Measurements from ENCODE around the gene LRRC4C. TPM values are rescaled to one million over a fixed set of nuclear protein-coding genes. Genes with fewer than 3 reads are reported as not detected.

Gene LRRC4C
- total RNA-seq, 1 experiment from 2014 or later, result not detected

DNA sequence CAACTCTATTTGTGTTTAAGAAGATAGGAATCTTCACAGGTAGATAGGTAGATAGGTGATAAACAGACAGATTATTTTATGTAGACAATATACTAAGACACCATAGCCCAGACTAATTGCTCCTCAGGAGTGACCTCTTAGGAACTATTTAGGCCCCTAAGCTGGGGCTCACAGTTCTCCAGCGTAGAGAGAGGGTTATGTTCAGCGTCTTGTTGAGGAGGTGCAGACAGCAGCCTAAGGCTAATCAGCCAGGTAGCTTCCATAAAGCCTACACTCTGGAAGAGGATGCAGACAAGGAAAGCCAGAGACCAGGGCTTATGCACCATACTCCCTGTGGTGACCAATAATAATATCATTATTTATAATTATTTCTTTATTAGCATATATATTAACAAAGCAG, 705.2 kb downstream of the LRRC4C start:
- no peaks in the 10 kb centered on the region for H3K36me3 ChIP-seq (ENCODE audit: low read depth, low read length)
- no peaks in the 10 kb centered on the region for H3F3A ChIP-seq (ENCODE audit: low read length, unreplicated experiment)
- H3K27ac ChIP-seq (ENCODE audit: low read length), result no peak overlapping the region
- no peak for ATAC-seq
- H3K9me2 ChIP-seq (replicated peaks; ENCODE audit: low read length), result no peaks in the 10 kb centered on the region
- H3K27me3 ChIP-seq (ENCODE audit: low read length), result no peaks in the 10 kb centered on the region
- H3K4me1 ChIP-seq (ENCODE audit: insufficient read depth, low read length), result no peaks in the 10 kb centered on the region
- H3K4me3 ChIP-seq (ENCODE audit: low read length), result no peak overlapping the region
- no peak for DNase-seq
- intact Hi-C loops (cut with micrococcal nuclease), result no loop called here
- H3K9me3 ChIP-seq (ENCODE audit: low read length), result peaks cover under 1% of the 10 kb centered on the region; the same call in 1 of the 2 replicates
- no peak overlapping the region for H2AFZ ChIP-seq (ENCODE audit: low read length)
- no peak overlapping the region for H3K9ac ChIP-seq (ENCODE audit: low read length)
- H3K79me2 ChIP-seq (ENCODE audit: low read length), result no peaks in the 10 kb centered on the region
- ChIA-PET CTCF (no interaction called here), POLR2A (ENCODE audit: unreplicated experiment) (no interaction called here)
- BruUV-seq (replicated peaks), result no TSS peak
- H4K20me1 ChIP-seq (ENCODE audit: low read length), result no peaks in the 10 kb centered on the region
- TF ChIP-seq, protein P1, sequence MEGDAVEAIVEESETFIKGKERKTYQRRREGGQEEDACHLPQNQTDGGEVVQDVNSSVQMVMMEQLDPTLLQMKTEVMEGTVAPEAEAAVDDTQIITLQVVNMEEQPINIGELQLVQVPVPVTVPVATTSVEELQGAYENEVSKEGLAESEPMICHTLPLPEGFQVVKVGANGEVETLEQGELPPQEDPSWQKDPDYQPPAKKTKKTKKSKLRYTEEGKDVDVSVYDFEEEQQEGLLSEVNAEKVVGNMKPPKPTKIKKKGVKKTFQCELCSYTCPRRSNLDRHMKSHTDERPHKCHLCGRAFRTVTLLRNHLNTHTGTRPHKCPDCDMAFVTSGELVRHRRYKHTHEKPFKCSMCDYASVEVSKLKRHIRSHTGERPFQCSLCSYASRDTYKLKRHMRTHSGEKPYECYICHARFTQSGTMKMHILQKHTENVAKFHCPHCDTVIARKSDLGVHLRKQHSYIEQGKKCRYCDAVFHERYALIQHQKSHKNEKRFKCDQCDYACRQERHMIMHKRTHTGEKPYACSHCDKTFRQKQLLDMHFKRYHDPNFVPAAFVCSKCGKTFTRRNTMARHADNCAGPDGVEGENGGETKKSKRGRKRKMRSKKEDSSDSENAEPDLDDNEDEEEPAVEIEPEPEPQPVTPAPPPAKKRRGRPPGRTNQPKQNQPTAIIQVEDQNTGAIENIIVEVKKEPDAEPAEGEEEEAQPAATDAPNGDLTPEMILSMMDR (conservative IDR thresholded peaks at IDR 0.05; ENCODE audit: low read depth, low read length), result no peak
- TF ChIP-seq EZH2phosphoT487 (IDR thresholded peaks at IDR 0.05; ENCODE audit: borderline replicate concordance, low read length), result no peak
- no peak for TF ChIP-seq EZH2 (IDR thresholded peaks at IDR 0.05; ENCODE audit: low read length, unreplicated experiment)
- H3K4me2 ChIP-seq (ENCODE audit: low read length), result no peak overlapping the region

DNA sequence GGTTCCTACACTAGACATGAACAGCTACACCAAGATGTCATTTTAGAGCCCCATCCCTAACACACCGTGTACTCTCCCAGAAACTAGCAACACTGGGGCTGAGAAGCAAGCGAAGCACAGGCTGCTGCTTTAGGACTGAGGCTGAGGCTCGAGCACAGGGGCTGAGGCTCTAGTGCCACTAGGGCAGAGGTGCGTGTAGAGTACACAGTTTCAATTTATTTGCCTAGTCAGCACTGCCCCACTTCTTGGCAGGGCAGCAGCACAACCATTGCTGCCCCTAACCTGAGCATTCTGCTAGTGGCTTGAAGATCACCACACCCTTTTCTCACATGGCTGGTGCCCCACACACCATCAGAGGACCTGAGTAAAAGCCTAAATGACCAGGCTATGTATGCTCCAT, 713.2 kb downstream of the LRRC4C start:
- ChIA-PET POLR2A (ENCODE audit: unreplicated experiment) (no interaction called here), CTCF (no interaction called here)
- DNase-seq (no peak), ATAC-seq (no peak)
- no peaks in the 10 kb centered on the region for H3K9me2 ChIP-seq (replicated peaks; ENCODE audit: low read length)
- no peak overlapping the region for H3K27ac ChIP-seq (ENCODE audit: low read length)
- no peaks in the 10 kb centered on the region for H3K27me3 ChIP-seq (ENCODE audit: low read length)
- no peak overlapping the region for H3K9ac ChIP-seq (ENCODE audit: low read length)
- H3K4me2 ChIP-seq (ENCODE audit: low read length), result no peak overlapping the region
- no peaks in the 10 kb centered on the region for H3K36me3 ChIP-seq (ENCODE audit: low read depth, low read length)
- H3K9me3 ChIP-seq (ENCODE audit: low read length), result 0 out of 2 replicates have a peak, but pooled peaks cover 5% of the 10 kb centered on the region
- no peak overlapping the region for H3K4me3 ChIP-seq (ENCODE audit: low read length)
- H2AFZ ChIP-seq (ENCODE audit: low read length), result no peak overlapping the region
- no peaks in the 10 kb centered on the region for H3F3A ChIP-seq (ENCODE audit: low read length, unreplicated experiment)
- BruUV-seq (replicated peaks), result no TSS peak
- no peaks in the 10 kb centered on the region for H4K20me1 ChIP-seq (ENCODE audit: low read length)
- intact Hi-C loops (cut with micrococcal nuclease), result no loop called here
- H3K79me2 ChIP-seq (ENCODE audit: low read length), result no peaks in the 10 kb centered on the region
- no peaks in the 10 kb centered on the region for H3K4me1 ChIP-seq (ENCODE audit: insufficient read depth, low read length)
- TF ChIP-seq EZH2phosphoT487 (IDR thresholded peaks at IDR 0.05; ENCODE audit: borderline replicate concordance, low read length), result no peak
- TF ChIP-seq, protein P1 (conservative IDR thresholded peaks at IDR 0.05; ENCODE audit: low read depth, low read length), result no peak
- TF ChIP-seq EZH2 (IDR thresholded peaks at IDR 0.05; ENCODE audit: low read length, unreplicated experiment), result no peak

DNA sequence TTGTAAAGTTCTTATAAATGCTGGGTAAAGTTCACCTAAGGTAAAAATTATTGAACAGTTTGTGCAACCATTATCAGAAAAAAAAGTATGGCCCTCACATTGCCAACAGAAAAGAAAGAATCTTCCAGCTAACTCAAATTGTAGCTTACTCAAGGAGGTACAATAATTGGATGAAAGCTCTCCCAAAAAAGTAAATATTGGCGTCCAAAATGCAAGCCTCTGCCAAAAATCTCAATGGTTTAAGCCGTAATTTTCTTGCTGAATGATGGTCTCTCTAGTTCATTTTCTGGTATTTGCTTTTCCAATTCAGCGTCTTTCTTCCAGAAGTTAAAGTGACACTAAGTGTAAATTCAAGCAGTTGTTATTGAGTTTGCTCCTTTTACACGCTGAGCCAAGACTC, 727.3 kb downstream of the LRRC4C start:
- H2AFZ ChIP-seq (ENCODE audit: low read length), result no peak overlapping the region
- POLR2A ChIA-PET (ENCODE audit: unreplicated experiment), result no interaction called here

More for the DNA sequence above, 727.3 kb downstream of the LRRC4C start:
- Histone ChIP-seq H3K36me3 (ENCODE audit: low read depth, low read length) (no peaks in the 10 kb centered on the region), H3K4me2 (ENCODE audit: low read length) (no peak overlapping the region), H4K20me1 (ENCODE audit: low read length) (no peaks in the 10 kb centered on the region), H3K9me2 (replicated peaks; ENCODE audit: low read length) (no peaks in the 10 kb centered on the region), H3K79me2 (ENCODE audit: low read length) (no peaks in the 10 kb centered on the region), H3F3A (ENCODE audit: low read length, unreplicated experiment) (no peaks in the 10 kb centered on the region), H3K4me1 (ENCODE audit: insufficient read depth, low read length) (no peaks in the 10 kb centered on the region), H3K27me3 (ENCODE audit: low read length) (no peaks in the 10 kb centered on the region), H3K27ac (ENCODE audit: low read length) (no peak overlapping the region), H3K4me3 (ENCODE audit: low read length) (no peak overlapping the region), H3K9ac (ENCODE audit: low read length) (no peak overlapping the region), H3K9me3 (ENCODE audit: low read length) (no peaks in the 10 kb centered on the region)
- TF ChIP-seq EZH2phosphoT487 (IDR thresholded peaks at IDR 0.05; ENCODE audit: borderline replicate concordance, low read length) (no peak), EZH2 (IDR thresholded peaks at IDR 0.05; ENCODE audit: low read length, unreplicated experiment) (no peak)
- TF ChIP-seq, protein P1 (conservative IDR thresholded peaks at IDR 0.05; ENCODE audit: low read depth, low read length), result no peak
- CTCF ChIA-PET, result no interaction called here
- ATAC-seq (no peak), DNase-seq (no peak)
- intact Hi-C loops (cut with micrococcal nuclease), result no loop called here
- BruUV-seq (replicated peaks), result no TSS peak
